GM18498 (cell line): ENCODE measurements around the gene NME1.
"Not testable (repeated sequence)": the region's sequence is repeated elsewhere in the genome, so short reads cannot be mapped to it uniquely, and the experiment has no call there.

Source experiments
- ATAC-seq: cut with Tn5 transposase; IDR thresholded peaks from one replicate; pipeline ENCODE4 v1.9.1; 2021; ENCODE audit warnings: mild to moderate bottlenecking, moderate library complexity; ENCODE audit not compliant: unreplicated experiment

NME1 gene

DNA sequence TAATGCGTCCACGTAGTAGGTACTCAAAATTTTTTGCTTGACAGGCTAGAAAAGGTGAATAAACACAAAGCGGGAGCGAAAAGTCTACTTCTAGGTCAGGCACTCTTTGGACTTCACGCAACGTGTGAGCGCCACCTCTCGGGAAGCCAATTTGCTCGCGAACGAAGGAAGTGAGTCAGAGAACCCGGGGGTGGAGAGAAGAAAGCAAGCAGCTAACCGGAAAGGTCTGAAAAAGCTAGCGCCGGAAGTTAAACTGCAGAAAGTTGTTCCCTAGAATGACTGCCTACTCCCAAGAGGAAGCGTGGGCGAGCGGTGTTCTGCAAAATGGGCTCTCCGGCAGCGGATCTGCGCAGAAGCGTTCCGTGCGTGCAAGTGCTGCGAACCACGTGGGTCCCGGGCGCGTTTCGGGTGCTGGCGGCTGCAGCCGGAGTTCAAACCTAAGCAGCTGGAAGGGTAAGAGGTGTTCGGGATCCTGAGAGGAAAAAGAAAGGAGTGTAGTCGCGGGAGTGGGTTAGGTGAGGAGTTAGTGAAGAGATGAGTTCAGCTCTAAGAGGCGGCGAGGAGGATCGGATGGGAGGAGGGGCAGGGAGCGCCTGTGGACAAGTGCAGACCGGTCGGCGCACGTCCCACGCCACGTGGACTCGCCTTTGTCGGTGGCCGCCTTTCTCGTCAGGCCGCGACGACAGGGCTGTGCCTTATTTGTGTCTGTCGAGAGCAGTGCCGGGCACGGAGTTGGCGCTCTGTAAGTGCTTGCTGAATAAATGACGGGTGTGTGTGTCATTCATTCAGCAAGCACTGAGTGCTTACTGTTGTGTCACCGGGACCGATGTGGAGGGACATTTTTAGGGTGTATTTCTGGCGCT lies at the start of gene NME1:
TSS of gene NME1 (plus strand) at position 350 of the 863 bp plus-strand sequence. CDS start 2,096 bp downstream, outside the sequence.
- ATAC-seq: peak; percentile 89

DNA sequence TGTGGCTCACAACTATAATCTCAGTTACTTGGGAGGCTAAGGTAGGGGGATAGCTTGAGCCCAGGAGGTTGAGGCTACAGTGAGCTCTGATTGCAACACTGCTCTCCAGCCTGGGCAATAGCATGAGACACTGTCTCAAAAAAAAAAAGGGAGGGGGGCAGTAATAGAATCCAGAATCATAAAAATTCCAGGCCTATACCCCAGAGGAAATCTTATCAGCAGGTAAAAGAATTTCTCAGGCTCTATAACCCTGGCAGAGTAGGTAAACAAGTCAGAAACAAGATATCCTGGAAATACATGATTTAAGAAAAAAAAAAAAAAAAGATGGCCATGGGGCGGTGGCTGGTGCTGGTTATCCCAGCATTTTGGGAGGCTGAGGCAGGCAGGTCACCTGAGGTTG lies 45.6 kb upstream of the NME1 start:
- ATAC-seq: no peak

DNA sequence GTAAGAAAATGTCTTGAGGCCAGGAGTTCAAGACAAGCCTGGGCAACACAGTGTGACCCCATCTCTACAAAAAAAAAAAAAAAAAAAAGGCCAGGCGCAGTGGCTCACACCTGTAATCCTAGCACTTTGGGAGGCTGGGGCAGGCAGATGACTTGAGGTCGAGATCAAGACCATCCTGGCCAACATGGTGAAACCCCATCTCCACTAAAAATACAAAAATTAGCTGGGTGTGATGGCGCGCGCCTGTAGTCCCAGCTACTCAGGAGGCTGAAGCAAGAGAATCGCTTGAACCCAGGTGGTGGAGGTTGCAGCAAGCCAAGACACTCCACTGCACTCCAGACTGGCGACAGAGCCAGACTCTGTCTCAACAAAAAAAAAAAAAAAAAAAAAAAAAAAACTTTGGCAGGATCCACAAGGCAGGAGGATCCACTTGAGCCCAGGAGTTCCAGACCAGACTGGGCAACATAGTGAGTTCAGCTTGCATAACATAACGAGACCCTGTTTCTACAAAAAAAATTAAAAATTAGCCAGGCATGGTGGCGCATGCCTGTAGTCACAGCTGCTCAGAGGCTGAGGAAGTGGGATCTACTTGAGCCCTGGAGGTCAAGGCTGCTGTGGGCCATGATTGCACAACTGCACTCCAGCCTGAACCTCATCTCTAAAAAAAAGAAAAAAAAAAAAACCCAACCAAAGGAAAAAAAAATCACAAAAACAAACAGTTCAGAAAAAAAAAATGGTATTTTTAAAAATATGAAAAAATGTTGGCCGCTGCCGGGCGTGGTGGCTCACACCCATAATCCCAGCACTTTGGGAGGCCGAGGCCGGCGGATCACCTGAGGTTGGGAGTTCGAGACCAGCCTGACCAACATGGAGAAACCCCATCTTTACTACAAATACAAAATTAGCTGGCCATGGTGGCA lies 40.8 kb upstream of the NME1 start:
- ATAC-seq: not testable (repeated sequence)

DNA sequence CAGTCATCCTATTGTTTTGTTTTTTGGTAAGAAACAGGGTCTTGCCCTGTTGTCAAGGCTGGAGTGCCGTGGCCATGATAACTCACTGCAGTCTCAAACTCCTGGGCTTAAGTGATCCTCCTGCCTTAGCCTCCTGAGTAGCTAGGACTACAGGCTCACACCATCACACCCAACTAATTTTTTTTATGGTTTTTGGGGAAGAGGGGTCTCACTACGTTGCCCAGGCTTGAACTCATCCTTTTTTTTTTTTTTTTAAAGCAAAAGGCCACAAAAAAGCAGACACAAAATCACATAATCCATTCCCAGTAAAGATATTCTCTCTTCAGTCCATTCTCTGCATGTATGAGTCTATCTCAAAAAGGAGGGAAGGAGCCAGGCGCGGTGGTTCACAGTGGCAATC lies 38.2 kb upstream of the NME1 start:
- no peak for ATAC-seq

DNA sequence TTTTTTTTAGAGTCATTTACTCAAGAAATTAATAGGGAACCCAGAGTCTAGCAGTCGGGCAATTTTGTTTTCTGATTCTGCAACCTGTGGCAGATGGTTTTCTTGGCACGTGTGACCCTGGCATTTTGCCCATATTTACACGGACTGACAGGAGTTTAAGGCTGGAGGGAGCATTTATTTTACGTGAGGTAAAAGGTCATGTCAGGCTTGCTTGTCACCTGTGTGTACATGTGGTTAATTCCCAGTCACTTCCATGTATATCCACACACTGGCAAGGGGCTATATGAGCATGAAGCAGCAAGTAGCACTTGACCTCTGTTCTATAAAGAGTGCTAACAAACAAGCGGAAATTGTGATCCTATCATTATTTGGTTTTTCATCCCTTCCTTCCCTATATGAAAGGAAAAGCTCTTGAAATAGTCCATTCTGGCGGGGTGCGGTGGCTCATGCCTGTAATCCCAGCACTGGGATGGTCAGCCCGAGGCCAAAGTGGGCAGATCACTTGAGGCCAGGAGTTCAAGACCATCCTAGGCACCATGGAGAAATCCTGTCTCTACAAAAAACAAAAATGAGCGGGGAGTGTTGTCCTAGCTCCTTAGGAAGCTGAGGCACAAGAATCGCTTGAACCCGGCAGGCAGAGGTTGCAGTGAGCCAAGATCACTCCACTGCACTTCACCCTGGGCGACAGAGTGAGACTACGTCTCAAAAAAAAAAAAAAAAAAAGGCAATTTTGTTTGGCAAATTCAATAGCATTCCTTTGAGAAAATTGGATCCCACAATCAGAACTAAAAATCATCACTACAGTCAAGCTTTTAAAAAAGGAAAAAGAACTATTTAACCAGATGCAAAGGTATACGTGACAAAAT lies 34.8 kb upstream of the NME1 start:
- no peak for ATAC-seq

DNA sequence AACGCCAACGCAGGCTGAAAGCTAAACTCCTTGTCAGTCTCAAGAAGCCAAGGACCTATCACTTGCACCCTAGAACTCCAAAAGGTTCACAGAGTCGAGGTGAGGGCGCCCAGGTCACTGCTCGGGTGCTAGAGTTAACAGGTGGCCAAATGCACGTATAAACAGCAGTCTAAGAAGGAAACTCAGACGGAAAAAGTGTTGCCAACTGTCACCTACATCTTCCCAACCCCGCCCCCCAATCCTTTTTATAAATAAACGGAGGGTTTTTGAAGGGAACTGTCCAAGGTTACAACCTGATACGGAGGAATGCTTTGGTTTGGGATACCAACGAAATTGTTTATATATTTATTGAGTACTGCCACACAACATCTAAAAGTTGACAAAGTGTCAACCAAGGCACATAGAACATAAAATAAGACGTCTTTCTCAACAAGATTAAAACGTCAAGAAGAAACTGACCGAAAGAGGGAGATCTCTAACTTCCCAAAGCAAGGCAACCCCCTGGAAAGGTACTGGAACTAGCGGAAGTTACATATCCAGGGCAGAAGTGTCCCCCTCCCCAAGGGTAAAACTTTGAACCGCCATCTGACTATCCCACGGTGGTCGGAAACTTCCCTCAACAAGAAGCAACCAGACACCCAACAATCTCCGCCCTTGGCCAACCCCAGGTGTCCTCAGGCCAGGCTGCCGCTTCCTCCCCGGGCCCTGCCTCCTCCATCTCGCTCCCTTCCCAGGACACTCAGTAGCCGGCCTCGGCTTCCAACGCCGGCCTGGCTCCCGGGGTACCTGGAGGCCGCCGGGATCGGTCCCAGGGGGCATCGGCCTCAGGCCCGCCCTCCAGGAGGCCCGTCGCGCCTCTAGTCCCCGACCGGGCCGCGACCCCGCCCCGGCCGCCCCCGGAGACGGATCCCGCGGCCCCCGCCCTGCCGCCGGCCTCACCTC lies 33.7 kb upstream of the NME1 start:
- ATAC-seq: peak; percentile 27

DNA sequence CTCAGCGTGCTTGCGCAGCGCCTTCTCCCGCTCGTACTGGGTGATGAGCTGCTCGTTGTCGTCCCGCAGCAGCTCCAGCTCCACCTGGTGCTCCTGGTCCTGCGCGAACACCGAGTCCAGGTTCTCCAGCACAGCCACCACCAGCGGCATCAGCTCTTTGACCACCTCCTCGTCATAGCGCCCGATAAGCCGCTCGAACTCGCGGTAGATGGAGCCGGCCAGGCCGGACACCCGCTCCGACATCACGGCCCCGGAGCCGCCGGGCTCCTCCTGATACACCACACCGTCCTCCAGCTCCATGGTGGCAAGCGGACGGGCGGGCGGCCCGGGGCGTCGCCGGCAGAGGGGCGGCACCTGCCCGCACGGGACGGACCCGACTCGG lies 33.0 kb upstream of the NME1 start:
- peak; percentile 25 for ATAC-seq

DNA sequence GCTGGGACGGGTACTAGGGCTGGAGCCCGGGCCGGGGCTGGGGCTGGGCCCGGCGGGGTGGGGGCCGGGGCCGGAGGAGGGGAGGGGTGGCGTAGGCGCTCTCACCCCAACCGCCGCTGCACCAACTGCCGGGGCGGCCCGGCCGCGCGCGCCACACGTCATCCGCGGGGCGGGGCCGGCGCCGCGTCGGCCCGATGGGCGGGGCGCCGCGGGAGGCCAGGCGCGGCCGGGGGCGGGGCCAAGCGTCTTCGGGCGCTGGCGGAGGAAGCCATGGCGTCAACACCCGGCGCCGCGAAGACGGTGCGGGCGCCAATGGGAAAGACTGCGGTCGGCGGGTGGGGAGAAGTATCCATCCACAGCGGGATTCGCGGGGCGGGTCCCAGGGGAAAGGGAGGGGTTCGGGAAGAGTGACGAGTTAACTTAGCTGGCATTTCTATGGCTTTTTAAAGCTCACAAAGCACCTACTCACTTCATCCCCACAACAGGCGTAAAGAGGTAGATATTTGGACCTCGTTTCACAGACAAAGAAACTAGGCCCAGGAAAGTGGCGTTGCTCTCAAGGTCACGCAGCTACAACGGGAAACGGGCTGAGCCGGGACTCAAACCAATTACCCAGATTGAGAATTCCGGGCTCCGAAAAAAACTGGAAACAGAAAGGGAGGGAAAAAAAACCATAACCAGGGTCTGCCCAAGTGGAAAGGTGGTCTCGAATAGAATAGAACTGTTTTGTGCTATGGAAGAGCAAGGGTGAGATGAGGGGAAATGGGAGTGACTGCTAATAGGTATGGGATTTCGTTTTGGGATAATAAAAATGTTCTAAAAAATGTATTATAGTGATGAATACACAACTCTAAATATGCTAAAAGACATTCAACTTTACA lies 32.4 kb upstream of the NME1 start, which contains the start of gene SPAG9:
TSS of gene SPAG9 (minus strand) at position 130 of the 881 bp plus-strand sequence. CDS start 212 bp downstream, outside the sequence.
- peak; percentile 78 for ATAC-seq

DNA sequence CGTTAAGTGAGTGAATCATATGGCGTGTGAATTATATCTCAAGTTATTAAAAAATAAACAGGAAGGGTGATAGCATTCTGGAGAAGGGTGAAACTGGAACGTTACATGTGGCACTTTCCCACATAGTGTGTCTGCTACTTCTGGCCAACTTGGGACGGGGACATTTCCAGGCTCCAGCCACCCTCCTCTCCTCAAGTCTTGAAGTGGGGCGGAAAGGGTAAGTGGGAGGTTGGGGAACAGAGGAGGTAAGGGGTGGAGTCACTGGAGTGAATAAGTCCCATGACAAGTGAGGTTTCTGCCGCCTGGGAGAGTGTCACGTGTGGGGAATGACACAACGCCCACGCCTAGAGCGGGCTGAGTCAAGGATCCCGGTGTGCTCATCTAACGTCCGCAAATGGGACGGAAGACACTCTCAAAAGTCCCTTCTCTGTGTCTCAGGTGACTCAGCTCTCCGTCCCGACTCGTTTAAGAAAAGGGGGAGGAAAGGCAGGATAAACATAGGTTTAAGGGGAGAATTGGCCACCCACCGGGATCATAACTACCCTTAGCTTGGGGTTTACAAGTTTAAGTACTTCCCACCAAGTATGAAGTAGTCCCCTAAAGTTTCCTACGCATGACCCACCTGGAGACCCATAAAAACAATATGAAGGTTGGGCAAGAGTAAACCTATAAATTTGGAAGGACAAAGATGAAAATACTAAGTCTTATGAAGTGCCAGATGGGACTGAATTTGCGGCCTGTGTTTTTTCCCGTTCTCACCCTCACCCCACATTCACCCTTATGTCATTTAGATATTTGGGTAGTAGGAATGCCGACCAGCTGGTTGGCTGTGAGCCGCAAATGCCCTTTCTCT lies 31.5 kb upstream of the NME1 start:
- ATAC-seq: peak; percentile 31

DNA sequence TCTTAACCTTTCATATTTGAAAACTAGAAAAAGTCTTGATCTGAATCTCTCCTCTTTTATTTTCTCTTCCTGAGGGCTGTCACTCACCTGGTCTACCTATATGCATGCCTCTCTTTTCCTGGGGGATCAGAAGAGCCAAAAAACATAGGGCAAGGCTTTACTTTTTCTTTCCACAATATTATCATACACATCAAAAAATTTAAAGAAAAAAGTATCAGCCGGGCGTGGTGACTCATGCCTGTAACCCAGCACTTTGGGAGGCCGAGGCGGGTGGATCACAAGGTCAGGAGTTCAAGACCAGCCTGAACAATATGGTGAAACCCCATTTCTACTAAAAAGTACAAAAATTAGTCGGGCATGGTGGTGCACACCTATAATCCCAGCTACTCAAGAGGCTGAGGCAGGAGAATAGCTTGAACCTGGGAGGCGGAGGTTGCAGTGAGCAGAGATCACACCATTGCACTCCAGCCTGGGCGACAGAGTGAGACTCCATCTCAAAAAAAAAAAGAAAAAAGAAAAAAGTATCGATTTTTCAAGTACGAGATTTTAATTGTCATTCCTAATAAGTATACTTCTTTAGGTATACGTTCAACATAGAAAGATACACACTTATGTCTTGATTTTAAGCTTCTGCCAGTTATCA lies 30.8 kb upstream of the NME1 start:
- ATAC-seq: not testable (repeated sequence)

DNA sequence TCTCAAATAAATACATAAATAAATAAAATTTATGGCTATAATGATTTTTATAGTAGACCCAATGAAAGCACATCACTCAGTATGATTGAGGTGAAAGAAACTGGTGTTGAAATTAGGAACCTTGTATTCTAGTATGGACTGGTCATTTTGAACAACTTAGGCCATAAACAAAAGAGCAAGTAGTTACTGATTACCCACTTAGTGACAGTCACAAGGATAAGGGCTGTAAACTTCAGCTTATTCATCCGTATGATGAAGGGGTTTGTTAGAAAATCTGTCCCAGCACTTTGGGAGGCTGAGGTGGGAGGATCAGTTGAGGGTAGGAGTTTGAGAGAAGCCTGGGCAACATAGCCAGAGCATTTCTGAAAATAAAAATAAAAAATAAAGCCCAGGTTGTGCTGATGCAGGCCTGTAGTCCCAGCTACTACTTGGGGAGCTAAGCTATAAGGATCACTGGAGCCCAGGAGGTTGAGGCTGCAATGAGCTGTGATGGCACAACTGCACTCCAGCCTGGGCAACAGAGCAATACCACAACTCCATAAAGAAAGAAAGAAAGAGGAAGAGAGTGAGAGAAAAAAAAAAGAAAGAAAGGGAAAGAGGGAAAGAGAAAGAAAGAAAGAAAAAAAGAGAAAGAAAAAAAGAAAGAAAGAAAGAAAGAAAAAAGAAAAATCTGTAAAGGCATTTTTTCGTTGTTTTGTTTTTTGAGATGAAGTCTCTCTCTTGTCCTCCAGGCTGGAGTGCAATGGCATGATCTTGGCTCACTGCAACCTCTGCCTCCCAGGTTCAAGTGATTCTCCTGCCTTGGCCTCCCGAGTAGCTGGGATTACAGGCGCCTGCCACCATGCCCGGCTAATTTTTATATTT lies 28.5 kb upstream of the NME1 start:
- no peak for ATAC-seq

DNA sequence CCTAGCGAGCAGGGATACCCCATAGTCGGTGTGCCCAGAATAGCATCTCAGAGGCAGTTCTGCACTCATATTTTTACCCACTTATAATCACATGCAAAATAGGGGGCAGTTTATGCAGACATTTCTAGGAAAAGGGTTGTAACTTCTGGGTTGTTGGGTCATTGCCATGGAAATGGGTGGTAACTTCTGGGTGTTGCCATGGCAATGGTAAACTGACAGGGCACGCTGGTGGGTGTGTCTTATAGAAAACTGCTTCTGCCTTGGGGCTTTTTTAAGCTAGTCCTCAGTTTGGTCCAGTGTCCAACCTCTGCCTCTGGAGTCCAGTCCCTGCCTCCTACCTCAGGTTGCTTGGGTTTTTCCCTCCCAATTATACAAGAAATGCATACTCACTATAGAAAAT lies 25.3 kb upstream of the NME1 start:
- no peak for ATAC-seq

DNA sequence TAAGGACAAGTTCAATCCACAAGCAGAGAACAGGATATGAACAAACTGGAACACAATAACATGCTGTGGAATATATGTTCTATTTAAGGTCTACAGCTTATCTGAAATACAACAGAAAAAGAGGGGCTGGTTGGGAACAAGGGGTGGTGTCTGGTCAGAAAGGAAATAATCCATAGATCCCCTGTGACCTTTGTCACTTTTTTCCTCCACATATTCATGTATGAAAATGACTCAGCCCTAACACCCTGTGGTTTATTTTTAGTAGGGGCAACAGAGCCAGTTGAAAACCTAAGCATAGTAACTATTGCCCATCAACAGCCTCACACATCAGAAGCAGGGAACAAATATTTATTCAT lies 20.4 kb upstream of the NME1 start:
- ATAC-seq: peak; percentile 66

DNA sequence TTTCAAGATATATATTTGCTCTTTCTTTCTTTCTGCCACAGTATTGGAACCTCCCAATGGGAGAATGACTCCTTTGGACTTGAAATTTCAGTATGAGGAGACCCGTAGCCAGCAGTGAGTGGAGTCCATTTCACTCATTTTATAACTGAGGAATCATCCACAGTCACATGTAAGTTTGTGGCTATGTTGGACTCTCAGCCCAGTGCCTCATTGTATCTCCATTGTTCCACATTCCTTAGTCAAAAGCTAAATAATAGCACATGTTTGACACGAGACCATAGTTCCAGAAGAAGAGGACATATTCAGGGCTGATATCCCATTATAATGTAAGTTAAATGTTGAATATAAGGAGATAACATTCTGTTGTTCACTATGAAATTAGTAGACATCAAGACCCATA lies 20.0 kb upstream of the NME1 start:
- ATAC-seq: no peak

DNA sequence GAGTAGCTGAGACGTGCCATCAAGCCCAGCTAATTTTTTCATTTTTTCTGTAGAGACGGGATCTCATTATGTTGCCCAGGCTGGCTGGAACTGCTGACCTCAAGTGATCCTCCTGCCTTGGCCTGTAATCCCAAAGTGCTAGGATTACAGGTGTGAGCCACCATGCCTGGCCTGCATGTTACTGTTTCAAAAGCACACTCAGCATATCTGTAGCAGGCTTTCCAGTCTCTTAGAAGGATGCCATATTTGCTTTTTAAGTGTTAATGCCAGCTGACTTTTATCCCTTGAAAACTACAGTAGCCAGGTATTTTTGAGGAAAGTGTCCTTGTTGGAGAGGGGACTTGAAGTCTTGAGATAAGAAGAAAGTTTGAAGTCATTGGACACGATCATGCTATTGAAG lies 17.4 kb upstream of the NME1 start:
- ATAC-seq: no peak

DNA sequence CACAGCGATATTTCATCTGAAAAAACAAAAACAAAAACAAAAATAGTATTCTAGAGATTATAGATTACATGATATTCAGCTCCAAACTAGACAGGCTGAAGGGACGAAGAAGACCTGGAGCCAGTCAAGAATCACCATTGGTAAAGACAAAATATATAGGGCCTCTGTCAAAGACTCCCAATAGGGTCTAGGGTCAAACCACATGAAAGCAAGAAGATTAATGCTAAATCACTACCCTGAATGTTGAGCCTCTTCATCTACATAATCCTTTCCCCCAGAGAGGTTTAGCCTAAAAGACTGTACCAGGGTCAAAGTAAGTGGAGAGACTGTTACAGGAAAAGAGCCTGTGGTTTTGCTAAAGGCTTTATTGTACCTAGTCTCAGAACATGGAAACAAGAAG lies 10.8 kb upstream of the NME1 start:
- ATAC-seq: no peak
